NB4 (cell line): ENCODE measurements around the gene GPLD1.
A peak's percentile ranks its signal among the peaks of the same experiment; 100 is the strongest.

ENCODE experiments used
- DNase-seq: peaks from one replicate; pipeline ENCODE4 v3.0.0; 2010; ENCODE audit warnings: low read depth
- H3K4me3 ChIP-seq: one replicate; pipeline ENCODE4 v1.5.1; 2011; ENCODE audit warnings: mild to moderate bottlenecking, low read depth, low read length, moderate library complexity
- MYC ChIP-seq: IDR thresholded peaks from 2 replicates; pipeline ENCODE4 v1.6.1; 2011; ENCODE audit warnings: low read depth, low read length
- POLR2A ChIP-seq: IDR thresholded peaks from 2 replicates; pipeline ENCODE4 v1.6.1; 2011; ENCODE audit warnings: mild to moderate bottlenecking; ENCODE audit not compliant: insufficient read length; ENCODE audit errors: extremely low read depth
- TF ChIP-seq, protein P1 (sequence below): IDR thresholded peaks from one replicate; pipeline ENCODE4 v1.5.1; 2012; ENCODE audit warnings: low read depth, low read length
- TF ChIP-seq, protein P2 (sequence below): IDR thresholded peaks from 2 replicates; pipeline ENCODE4 v1.6.1; 2011; ENCODE audit warnings: low read depth, low read length

Gene GPLD1

DNA sequence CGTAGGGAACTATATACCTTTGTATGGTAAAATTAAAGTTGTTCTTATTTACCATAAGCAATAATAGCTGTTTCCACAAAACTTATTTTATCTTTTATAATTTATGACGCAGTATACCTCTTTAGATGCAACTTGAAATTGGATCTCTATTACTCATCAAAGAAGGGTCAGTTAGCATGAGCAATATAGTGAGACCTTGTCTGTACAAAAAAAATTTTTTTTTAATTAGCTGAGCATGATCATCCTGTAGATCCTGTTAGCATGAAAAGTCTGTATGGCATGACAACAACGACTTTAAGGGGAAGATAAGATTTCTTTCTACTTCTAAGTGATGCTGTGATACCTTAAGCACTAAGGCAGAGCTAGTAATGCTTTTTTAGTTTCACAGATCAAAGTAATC is 11.3 kb upstream of the GPLD1 start:
- H3K4me3 ChIP-seq: no peak overlapping the region
- TF ChIP-seq, protein P1, sequence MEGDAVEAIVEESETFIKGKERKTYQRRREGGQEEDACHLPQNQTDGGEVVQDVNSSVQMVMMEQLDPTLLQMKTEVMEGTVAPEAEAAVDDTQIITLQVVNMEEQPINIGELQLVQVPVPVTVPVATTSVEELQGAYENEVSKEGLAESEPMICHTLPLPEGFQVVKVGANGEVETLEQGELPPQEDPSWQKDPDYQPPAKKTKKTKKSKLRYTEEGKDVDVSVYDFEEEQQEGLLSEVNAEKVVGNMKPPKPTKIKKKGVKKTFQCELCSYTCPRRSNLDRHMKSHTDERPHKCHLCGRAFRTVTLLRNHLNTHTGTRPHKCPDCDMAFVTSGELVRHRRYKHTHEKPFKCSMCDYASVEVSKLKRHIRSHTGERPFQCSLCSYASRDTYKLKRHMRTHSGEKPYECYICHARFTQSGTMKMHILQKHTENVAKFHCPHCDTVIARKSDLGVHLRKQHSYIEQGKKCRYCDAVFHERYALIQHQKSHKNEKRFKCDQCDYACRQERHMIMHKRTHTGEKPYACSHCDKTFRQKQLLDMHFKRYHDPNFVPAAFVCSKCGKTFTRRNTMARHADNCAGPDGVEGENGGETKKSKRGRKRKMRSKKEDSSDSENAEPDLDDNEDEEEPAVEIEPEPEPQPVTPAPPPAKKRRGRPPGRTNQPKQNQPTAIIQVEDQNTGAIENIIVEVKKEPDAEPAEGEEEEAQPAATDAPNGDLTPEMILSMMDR: no peak
- TF ChIP-seq MYC (no peak), POLR2A (no peak)
- TF ChIP-seq, protein P2, sequence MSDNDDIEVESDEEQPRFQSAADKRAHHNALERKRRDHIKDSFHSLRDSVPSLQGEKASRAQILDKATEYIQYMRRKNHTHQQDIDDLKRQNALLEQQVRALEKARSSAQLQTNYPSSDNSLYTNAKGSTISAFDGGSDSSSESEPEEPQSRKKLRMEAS: no peak
- no peak for DNase-seq

DNA sequence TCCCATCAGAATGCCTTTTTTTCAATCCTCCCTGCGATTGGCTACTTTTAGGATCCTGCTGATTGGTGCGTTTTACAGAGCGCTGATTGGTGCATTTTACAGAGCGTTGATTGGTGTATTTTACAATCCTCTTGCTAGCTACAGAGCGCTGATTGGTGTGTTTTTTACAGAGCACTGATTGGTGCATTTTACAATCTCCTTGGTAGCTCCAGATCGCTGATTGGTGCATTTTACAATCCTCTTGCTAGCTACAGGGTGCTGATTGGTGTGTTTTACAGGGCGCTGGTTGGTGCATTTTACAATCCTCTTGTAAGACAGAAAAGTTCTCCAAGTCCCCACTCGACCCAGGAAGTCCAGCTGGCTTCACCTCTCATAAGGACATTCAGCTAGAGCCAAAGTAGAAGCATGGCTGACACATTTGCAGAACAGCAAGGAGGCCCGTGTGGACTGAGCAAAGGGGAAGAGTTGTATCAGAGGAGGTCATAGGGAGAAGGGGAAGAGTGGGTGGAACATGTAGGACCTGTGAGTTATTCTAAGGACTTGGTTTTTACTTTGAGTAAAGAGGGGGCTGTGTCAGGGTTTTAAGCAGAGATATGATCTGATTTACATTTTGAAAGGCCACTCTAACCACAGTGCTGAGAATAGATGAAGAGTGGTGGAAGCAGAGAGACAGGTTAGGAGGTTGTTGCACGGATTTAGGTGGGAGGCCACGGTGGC is 8.0 kb upstream of the GPLD1 start:
- TF ChIP-seq, protein P2: no peak
- TF ChIP-seq, protein P1: no peak
- no peak for TF ChIP-seq POLR2A
- no peak for TF ChIP-seq MYC
- no peak for DNase-seq
- no peak overlapping the region for H3K4me3 ChIP-seq

DNA sequence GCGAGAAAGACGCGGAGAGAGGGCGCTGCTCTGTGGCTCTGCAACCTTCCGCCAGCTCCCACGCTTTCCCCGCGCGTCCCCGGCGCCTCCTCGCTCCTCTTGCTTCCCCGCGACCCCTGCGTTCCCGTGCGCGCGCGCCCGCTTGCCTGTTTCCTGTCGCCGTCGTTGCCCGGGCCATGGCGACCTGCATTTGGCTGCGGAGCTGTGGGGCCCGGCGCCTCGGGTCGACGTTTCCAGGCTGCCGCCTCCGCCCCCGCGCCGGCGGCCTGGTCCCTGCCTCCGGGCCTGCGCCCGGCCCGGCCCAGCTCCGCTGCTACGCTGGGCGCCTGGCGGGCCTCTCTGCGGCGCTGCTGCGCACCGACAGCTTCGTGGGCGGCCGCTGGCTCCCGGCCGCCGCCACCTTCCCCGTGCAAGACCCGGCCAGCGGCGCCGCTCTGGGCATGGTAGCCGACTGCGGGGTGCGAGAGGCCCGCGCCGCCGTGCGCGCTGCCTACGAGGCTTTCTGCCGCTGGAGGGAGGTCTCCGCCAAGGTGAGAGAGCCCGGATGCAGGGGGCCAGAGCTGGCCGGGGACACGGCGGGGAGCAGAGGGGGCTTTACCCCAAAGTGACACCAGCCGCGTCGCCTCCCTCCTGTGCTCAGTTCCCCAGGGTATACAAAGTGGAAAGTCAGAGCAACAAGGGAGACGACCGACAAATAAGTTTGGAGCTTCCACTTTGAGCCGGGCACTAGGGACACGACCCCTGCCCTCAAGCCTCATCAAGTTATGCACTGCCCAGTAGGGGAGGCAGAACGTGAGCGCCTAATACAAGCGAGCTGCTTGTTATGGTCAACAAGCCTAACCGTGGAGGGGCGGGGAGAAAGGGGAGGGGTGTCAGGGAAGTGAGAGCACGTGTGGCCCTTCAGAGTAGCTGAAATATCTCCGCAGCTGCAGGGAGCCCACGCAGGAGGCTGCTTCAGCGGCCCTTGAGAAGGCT is 5.7 kb upstream of the GPLD1 start, which contains the start of gene ALDH5A1:
Gene ALDH5A1, plus strand, starts transcription at position 149 of the 975 bp plus-strand sequence. Its CDS starts 28 bp downstream, at position 177.
- TF ChIP-seq, protein P1: peak; percentile 17
- TF ChIP-seq MYC (peak; percentile 66; the same call in 1 of the 2 replicates), POLR2A (peak; percentile 37)
- TF ChIP-seq, protein P2: peak; percentile 87
- peak; percentile 90 for DNase-seq
- H3K4me3 ChIP-seq: peak within 1 kb of the TSS; percentile 62

DNA sequence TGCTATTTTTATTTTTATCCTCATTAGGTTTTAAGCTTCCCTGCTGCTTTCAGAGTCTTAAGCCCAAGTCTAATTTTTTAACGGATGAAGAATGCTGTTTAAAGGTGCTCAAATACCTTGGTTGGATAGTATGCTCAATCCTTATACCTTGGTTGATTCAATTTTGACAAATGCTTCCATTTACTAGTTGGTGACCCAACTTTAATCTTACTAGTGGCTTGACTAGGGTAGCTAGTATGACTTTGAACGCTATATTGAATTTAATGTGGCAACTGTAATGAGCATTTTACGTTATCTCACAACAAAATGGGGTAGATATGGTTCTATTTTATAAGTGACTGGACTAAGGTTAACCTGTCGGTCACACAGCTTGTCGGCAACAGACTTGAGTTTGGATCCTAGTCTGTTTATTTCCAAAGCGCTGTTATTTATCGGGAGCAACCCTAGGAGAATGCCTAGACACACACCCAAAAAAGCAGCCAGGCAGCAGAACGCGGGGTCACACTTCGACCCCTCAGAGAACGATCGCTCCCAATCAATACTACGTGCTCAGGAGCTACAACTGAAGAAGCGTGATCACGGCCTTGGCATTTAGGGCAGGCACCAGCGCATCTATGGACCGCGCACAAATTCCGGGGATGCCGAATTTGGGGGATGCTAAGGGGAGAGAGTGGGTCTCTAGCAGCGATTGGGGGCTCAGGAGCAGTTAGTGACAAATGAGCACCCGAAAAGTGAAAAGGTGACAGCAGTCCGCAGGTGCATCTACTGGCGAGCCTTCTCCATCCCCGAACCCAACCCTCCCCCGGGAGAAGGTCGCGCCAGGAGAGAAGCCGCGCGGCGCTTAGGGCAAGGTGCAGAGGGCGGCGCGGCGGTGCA is 4.8 kb upstream of the GPLD1 start:
- no peak for DNase-seq
- TF ChIP-seq POLR2A: no peak
- peak overlapping the region; percentile 54 for H3K4me3 ChIP-seq

DNA sequence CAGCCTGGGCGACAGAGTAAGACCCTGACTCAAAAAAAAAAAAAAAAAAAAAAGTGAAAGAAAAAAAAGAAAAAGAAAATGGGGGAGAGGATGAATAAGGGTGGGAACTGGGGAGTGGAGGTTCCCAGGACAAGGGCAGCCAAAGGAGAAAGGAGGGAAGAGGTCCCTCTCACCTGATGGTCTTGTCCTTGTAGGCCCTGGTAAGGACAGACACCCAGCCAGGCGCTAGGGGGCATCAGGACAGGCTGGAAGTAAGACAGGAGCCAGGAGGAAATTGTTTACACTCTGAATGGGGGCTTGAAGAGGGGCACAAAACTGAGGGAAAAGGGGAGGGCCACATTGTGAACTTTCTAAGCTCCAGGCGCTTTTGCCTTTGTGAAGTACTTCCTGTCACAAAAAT is 3.1 kb upstream of the GPLD1 start:
- H3K4me3 ChIP-seq: no peak overlapping the region
- no peak for DNase-seq
- TF ChIP-seq, protein P1: no peak
- TF ChIP-seq POLR2A (no peak), MYC (no peak)
- TF ChIP-seq, protein P2: no peak
